Lower lobe of right lung (tissue), 2 donors: ENCODE data around the gene TENM3. TPM values are rescaled to one million over a fixed set of nuclear protein-coding genes. Genes with fewer than 3 reads are reported as not detected.

Experiments
- ATAC-seq, 2 donors: fragments of 200-7000 bp; cut with Tn5 transposase; one replicate each; pipeline ENCODE4 v1.9.1; 2020 to 2022; ENCODE audit warnings: mild to moderate bottlenecking in 2 of 2, moderate library complexity in 2 of 2
- DNase-seq: peaks from one replicate; pipeline ENCODE4 v3.0.0-alpha.2; 2020
- H3K27ac ChIP-seq: fragments of 200-600 bp; one replicate; pipeline ENCODE4 v1.8.0; 2022
- H3K27me3 ChIP-seq: fragments of 200-600 bp; one replicate; pipeline ENCODE4 v1.8.0; 2022; ENCODE audit warnings: low read depth
- H3K36me3 ChIP-seq: fragments of 200-600 bp; one replicate; pipeline ENCODE4 v1.8.0; 2022; ENCODE audit warnings: mild to moderate bottlenecking
- H3K4me1 ChIP-seq: fragments of 200-600 bp; one replicate; pipeline ENCODE4 v1.8.0; 2022
- H3K4me3 ChIP-seq: fragments of 200-600 bp; one replicate; pipeline ENCODE4 v1.8.0; 2022; ENCODE audit warnings: mild to moderate bottlenecking
- H3K9me3 ChIP-seq: fragments of 200-600 bp; one replicate; pipeline ENCODE4 v1.8.0; 2022
- CTCF ChIP-seq: fragments of 200-600 bp; IDR thresholded peaks from one replicate; pipeline ENCODE4 v1.8.0; 2022; ENCODE audit warnings: antibody characterized with exemption, mild to moderate bottlenecking
- intact Hi-C: fragments of 100-400 bp; cut with DNase I; formaldehyde crosslinking; loops from one replicate; pipeline ENCODE4 v1.11.0; 2022
- total RNA-seq: library from RNA; stranded (reverse); fragmentation: NEBNext Ultra II Directional; extraction: Animal tissue kit (Norgen Biotek cat#: 25700); gene quantifications from one replicate; pipeline ENCODE4 v1.2.1, GENCODE V29; 2021
- donor health status: DM: no; HTN: yes; CAD: no; lungs with severe emphysema.

The TENM3 gene
- total RNA-seq, 1 donor from 2014 or later = 1.9 TPM

DNA sequence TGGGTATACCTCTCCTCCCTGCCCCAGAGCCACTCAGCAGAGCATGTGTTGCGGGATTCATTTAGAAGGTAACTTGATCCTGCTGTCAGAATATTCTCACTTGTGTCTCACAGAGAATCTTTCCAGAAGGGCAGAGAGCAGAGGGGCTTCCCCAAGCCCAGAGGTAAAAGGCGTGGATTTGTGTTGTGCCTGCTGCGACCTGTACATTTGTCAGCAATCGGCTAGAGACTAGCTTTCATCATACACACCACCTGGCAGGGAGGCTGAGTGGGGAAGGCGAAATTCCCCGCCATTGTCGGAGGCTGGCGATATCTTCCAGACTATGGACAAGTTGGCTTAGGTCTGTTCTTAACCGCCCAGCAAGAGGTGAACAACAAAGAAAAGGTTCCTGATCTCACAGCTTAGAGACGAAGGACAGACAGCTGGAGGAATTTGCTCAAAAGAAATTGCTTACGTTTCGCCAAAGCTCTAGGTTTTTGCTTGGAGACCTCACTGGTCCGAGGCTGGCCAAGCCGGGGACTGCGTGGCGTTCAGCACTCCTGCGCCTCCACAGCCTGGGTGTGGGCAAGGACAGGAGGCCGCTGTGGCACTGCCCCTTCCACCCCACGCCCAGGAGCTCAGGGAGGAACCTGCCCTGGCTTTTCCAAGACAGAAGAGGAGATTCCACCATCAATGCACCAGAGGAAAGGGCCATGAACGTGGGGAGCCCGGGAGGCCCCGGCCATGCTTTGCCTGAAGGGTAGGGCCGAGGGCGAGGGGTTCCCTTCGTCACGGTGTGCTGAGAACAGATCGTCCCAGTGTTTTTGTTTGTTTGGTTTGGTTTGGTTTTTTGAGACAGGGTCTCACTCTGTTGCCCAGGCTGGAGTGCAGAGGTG is 604.6 kb downstream of the TENM3 start:
- Histone ChIP-seq H3K4me1 (no peaks in the 10 kb centered on the region), H3K27me3 (no peaks in the 10 kb centered on the region), H3K4me3 (no peak overlapping the region), H3K9me3 (no peaks in the 10 kb centered on the region), H3K36me3 (no peaks in the 10 kb centered on the region), H3K27ac (no peak overlapping the region)
- no peak for DNase-seq
- no peak for TF ChIP-seq CTCF
- intact Hi-C loops = no loop called here
- ATAC-seq = no peak

- intact Hi-C loops = no loop called here
- H3K4me1 ChIP-seq = no peaks in the 10 kb centered on the region
- no peak for TF ChIP-seq CTCF
- H3K27me3 ChIP-seq = no peaks in the 10 kb centered on the region
- DNase-seq (no peak), ATAC-seq (no peak)
- no peak overlapping the region for H3K4me3 ChIP-seq
- H3K36me3 ChIP-seq = no peaks in the 10 kb centered on the region
- H3K27ac ChIP-seq = no peak overlapping the region
- H3K9me3 ChIP-seq = peaks cover 6% of the 10 kb centered on the region
Observed at GRCh38 chr4:182848685-182849084, 605.5 kb downstream of the TENM3 start.
